ENCODE results near the gene DISC1.

DNA sequence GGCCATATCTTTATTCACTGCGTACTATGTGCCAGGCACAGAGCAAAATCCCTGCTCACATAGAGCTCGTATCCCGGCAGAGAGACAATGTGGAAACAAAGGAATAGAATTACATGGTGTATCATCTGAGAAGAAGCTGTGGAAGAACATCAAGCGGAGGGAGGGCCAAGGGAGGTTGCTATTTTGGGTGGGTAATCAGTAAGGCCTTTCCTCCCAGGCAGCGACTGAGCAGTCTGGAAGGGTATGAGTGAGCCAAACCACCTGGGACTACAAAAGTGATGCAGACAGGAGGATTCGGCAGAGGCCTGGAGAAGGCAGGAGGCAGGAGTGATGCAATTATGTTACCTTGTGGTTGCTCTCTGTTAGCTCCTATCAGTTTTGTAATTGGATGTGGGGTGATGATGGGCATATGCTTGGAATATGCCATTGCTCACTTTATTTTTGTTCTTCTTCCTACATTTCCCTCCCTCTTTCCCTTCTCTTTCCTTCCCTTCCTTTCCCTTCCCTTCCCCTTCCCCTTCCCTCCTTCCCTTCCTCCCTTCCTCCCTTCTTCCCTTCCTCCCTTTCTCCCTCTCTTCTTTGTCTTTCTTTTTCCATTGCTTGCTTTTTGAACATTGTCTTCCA is 172.9 kb downstream of the DISC1 start:
- TF ChIP-seq TEAD4 (IDR thresholded peaks at IDR 0.05; ENCODE audit: borderline replicate concordance, insufficient read depth) = no peak
- TF ChIP-seq, protein P1, sequence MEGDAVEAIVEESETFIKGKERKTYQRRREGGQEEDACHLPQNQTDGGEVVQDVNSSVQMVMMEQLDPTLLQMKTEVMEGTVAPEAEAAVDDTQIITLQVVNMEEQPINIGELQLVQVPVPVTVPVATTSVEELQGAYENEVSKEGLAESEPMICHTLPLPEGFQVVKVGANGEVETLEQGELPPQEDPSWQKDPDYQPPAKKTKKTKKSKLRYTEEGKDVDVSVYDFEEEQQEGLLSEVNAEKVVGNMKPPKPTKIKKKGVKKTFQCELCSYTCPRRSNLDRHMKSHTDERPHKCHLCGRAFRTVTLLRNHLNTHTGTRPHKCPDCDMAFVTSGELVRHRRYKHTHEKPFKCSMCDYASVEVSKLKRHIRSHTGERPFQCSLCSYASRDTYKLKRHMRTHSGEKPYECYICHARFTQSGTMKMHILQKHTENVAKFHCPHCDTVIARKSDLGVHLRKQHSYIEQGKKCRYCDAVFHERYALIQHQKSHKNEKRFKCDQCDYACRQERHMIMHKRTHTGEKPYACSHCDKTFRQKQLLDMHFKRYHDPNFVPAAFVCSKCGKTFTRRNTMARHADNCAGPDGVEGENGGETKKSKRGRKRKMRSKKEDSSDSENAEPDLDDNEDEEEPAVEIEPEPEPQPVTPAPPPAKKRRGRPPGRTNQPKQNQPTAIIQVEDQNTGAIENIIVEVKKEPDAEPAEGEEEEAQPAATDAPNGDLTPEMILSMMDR (IDR thresholded peaks at IDR 0.05) = no peak
- TF ChIP-seq YY1 (IDR thresholded peaks at IDR 0.05; ENCODE audit: low read depth) = no peak
- TF ChIP-seq, protein P2, sequence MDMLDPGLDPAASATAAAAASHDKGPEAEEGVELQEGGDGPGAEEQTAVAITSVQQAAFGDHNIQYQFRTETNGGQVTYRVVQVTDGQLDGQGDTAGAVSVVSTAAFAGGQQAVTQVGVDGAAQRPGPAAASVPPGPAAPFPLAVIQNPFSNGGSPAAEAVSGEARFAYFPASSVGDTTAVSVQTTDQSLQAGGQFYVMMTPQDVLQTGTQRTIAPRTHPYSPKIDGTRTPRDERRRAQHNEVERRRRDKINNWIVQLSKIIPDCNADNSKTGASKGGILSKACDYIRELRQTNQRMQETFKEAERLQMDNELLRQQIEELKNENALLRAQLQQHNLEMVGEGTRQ (IDR thresholded peaks at IDR 0.05; ENCODE audit: borderline replicate concordance, low read depth, low read length) = no peak
- TF ChIP-seq MXI1 (IDR thresholded peaks at IDR 0.05; ENCODE audit: low read depth, low read length) = no peak
- no peak for TF ChIP-seq GATA2 (CRISPR knock-in tag; IDR thresholded peaks at IDR 0.05)
- no peak for TF ChIP-seq NRF1 (IDR thresholded peaks at IDR 0.05; ENCODE audit: low read depth, low read length)
- TF ChIP-seq, protein P3, sequence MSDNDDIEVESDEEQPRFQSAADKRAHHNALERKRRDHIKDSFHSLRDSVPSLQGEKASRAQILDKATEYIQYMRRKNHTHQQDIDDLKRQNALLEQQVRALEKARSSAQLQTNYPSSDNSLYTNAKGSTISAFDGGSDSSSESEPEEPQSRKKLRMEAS (IDR thresholded peaks at IDR 0.05; ENCODE audit: low read depth) = no peak
- TF ChIP-seq SMC3 (IDR thresholded peaks at IDR 0.05; ENCODE audit: low read depth, low read length) = no peak
- TF ChIP-seq FOSL2 (IDR thresholded peaks at IDR 0.05; ENCODE audit: borderline replicate concordance, low read depth) = no peak
- no peak for TF ChIP-seq CHD2 (IDR thresholded peaks at IDR 0.05; ENCODE audit: low read length, partially characterized antibody)
- TF ChIP-seq JUND (IDR thresholded peaks at IDR 0.05) = no peak
- no peak for TF ChIP-seq POLR2AphosphoS5 (IDR thresholded peaks at IDR 0.05; ENCODE audit: low read depth, low read length)

Data from SK-N-SH (cell line).